ENCODE results near the gene DHRS12.

DHRS12 gene

DNA sequence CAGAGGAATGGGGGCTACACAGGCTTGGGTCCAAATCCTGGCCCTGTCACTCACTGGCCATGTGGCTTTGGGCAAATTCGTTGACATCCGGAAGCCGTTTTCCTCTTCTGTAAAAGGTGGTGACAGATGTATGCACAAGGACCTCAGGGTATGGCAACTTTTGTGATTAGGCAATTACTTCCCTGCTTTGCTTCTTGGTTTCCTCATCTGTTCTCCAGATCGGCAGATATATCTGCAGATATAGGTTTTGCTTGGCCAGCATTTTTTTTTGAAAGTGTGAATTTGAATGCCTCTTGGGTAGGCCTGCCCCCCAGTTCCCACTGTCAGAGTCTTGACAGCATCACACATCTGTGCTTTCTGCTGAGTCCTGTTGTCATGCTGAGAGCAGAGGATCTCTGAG, 23.3 kb upstream of the DHRS12 start:
- peaks cover 14% of the 10 kb centered on the region for H3K27me3 ChIP-seq (ENCODE audit: insufficient read depth, low read length, poor library complexity)
- no peak overlapping the region for H2AFZ ChIP-seq (ENCODE audit: low read depth, low read length)
- no peak for DNase-seq
- no peaks in the 10 kb centered on the region for H3K79me2 ChIP-seq (ENCODE audit: insufficient read depth, low read length)
- H3K4me2 ChIP-seq (ENCODE audit: insufficient read depth, low read length): no peak overlapping the region
- no peak overlapping the region for H3K27ac ChIP-seq (ENCODE audit: low read length)
- H3K9me3 ChIP-seq (ENCODE audit: insufficient read depth, low read length, severe bottlenecking): no peaks in the 10 kb centered on the region
- no peaks in the 10 kb centered on the region for H4K20me1 ChIP-seq (ENCODE audit: insufficient read depth, low read length)
- no peak overlapping the region for H3K4me3 ChIP-seq (ENCODE audit: low read depth in 1 of 2, low read length in 2 of 2)
- no peak for ATAC-seq (ENCODE audit: insufficient read depth, low read depth)
- TF ChIP-seq, protein P1, sequence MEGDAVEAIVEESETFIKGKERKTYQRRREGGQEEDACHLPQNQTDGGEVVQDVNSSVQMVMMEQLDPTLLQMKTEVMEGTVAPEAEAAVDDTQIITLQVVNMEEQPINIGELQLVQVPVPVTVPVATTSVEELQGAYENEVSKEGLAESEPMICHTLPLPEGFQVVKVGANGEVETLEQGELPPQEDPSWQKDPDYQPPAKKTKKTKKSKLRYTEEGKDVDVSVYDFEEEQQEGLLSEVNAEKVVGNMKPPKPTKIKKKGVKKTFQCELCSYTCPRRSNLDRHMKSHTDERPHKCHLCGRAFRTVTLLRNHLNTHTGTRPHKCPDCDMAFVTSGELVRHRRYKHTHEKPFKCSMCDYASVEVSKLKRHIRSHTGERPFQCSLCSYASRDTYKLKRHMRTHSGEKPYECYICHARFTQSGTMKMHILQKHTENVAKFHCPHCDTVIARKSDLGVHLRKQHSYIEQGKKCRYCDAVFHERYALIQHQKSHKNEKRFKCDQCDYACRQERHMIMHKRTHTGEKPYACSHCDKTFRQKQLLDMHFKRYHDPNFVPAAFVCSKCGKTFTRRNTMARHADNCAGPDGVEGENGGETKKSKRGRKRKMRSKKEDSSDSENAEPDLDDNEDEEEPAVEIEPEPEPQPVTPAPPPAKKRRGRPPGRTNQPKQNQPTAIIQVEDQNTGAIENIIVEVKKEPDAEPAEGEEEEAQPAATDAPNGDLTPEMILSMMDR (IDR thresholded peaks at IDR 0.05; ENCODE audit: borderline replicate concordance, extremely low read depth, low read length, poor library complexity, severe bottlenecking): no peak
- TF ChIP-seq EZH2 (IDR thresholded peaks at IDR 0.05; ENCODE audit: borderline replicate concordance, low read depth, low read length, severe bottlenecking): no peak
- H3K4me1 ChIP-seq (ENCODE audit: insufficient read depth, low read length): peaks cover 12% of the 10 kb centered on the region
- no peak overlapping the region for H3K9ac ChIP-seq (ENCODE audit: low read depth, low read length)
- H3K36me3 ChIP-seq (ENCODE audit: insufficient read depth, low read length): no peaks in the 10 kb centered on the region

DNA sequence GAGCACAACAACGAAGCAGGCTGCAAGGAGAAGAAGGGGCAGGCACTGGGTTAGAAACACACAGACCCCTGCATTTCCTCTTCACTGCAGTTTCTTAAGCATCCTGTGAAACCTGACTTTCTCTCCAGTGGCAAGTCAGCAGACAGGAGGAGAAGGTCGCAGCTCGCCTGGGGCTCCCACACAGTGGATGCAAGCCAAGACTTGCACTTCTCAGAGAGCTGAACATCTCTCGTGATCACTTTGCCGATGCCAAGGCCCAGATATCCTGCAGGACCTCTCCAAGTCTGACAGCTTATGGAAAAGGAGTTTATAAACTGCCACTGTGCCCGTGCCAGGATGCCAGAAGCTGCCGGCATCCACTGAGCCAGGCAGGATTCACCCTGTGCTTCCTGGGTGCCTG, 22.6 kb upstream of the DHRS12 start:
- Histone ChIP-seq H3K4me1 (ENCODE audit: insufficient read depth, low read length) (peaks cover 12% of the 10 kb centered on the region), H2AFZ (ENCODE audit: low read depth, low read length) (no peak overlapping the region), H3K4me2 (ENCODE audit: insufficient read depth, low read length) (no peak overlapping the region)

DNA sequence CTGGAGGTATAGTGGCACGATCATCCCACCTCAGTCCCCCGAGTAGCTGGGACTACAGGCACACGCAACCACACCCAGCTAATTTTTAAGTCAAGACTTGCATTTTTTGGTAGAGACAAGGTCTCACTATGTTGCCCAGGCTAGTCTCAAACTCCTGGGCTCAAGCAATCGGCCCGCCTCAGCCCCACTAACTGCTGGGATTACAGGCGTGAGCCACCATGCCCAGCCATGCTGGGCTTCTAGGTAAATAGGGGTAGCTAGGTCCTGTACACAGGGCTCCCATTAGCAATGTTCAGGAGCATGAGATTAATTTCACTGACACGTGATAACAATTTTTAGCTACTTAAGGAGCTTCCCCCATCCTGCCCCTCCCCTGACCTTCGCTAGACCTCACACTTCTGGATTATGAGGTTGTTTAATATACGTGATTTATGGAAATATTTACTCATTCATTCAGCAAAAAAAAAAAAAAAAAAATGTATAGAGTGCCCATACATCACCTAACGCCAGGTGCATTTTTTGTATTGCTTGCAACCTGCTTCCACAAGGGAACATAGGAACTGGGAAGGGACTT, 21.8 kb upstream of the DHRS12 start:
- Histone ChIP-seq H3K9ac (ENCODE audit: low read depth, low read length) (no peak overlapping the region), H3K27ac (ENCODE audit: low read length) (no peak overlapping the region), H3K4me3 (ENCODE audit: low read depth in 1 of 2, low read length in 2 of 2) (no peak overlapping the region), H3K9me3 (ENCODE audit: insufficient read depth, low read length, severe bottlenecking) (no peaks in the 10 kb centered on the region), H3K4me2 (ENCODE audit: insufficient read depth, low read length) (no peak overlapping the region), H3K79me2 (ENCODE audit: insufficient read depth, low read length) (no peaks in the 10 kb centered on the region), H3K36me3 (ENCODE audit: insufficient read depth, low read length) (no peaks in the 10 kb centered on the region), H3K27me3 (ENCODE audit: insufficient read depth, low read length, poor library complexity) (peaks cover 21% of the 10 kb centered on the region), H2AFZ (ENCODE audit: low read depth, low read length) (no peak overlapping the region), H3K4me1 (ENCODE audit: insufficient read depth, low read length) (peaks cover 12% of the 10 kb centered on the region), H4K20me1 (ENCODE audit: insufficient read depth, low read length) (no peaks in the 10 kb centered on the region)
- DNase-seq (no peak), ATAC-seq (ENCODE audit: insufficient read depth, low read depth) (no peak)
- TF ChIP-seq EZH2 (IDR thresholded peaks at IDR 0.05; ENCODE audit: borderline replicate concordance, low read depth, low read length, severe bottlenecking): no peak
- TF ChIP-seq, protein P1 (IDR thresholded peaks at IDR 0.05; ENCODE audit: borderline replicate concordance, extremely low read depth, low read length, poor library complexity, severe bottlenecking): no peak

More for the DNA sequence above, 22.6 kb upstream of the DHRS12 start:
- DNase-seq (no peak), ATAC-seq (ENCODE audit: insufficient read depth, low read depth) (no peak)
- Histone ChIP-seq H3K4me3 (ENCODE audit: low read depth in 1 of 2, low read length in 2 of 2) (no peak overlapping the region), H4K20me1 (ENCODE audit: insufficient read depth, low read length) (no peaks in the 10 kb centered on the region), H3K36me3 (ENCODE audit: insufficient read depth, low read length) (no peaks in the 10 kb centered on the region), H3K27ac (ENCODE audit: low read length) (no peak overlapping the region), H3K79me2 (ENCODE audit: insufficient read depth, low read length) (no peaks in the 10 kb centered on the region), H3K9ac (ENCODE audit: low read depth, low read length) (no peak overlapping the region), H3K9me3 (ENCODE audit: insufficient read depth, low read length, severe bottlenecking) (no peaks in the 10 kb centered on the region), H3K27me3 (ENCODE audit: insufficient read depth, low read length, poor library complexity) (peaks cover 19% of the 10 kb centered on the region)
- no peak for TF ChIP-seq EZH2 (IDR thresholded peaks at IDR 0.05; ENCODE audit: borderline replicate concordance, low read depth, low read length, severe bottlenecking)
- TF ChIP-seq, protein P1 (IDR thresholded peaks at IDR 0.05; ENCODE audit: borderline replicate concordance, extremely low read depth, low read length, poor library complexity, severe bottlenecking): no peak

All from DND-41 (cell line).